Left colon (tissue), 2 donors: ENCODE measurements around the gene BCL2A1. TPM values are rescaled to one million over a fixed set of nuclear protein-coding genes. Genes with fewer than 3 reads are reported as not detected.

ENCODE experiments used
- ATAC-seq: fragments of 200-7000 bp; cut with Tn5 transposase; one replicate; pipeline ENCODE4 v1.9.1; 2020; ENCODE audit warnings: mild to moderate bottlenecking, moderate library complexity
- DNase-seq, 2 donors: peaks; one replicate each; pipeline ENCODE4 v3.0.0-alpha.2; 2020
- intact Hi-C, 2 donors: fragments of 100-400 bp; cut with DNase I in 1 of 2; cut with micrococcal nuclease in 1 of 2; formaldehyde crosslinking; loops; one replicate each; pipeline versions ENCODE4 v1.11.2 to v1.14.0; 2022; cut with DNase I, micrococcal nuclease
- total RNA-seq, 2 donors: library from RNA; stranded (reverse); fragmentation: NEBNext Ultra II Directional; extraction: Animal tissue kit (Norgen Biotek cat#: 25700); gene quantifications; one replicate each; pipeline ENCODE4 v1.2.1, GENCODE V29; 2021
- donor health status: DM: no; HTN: no; CAD: no.
- donor health status: DM: yes; HTN: yes; CAD: no.

BCL2A1 gene
- total RNA-seq, 2 donors from 2014 or later = 1.4 to 1.8 TPM

DNA sequence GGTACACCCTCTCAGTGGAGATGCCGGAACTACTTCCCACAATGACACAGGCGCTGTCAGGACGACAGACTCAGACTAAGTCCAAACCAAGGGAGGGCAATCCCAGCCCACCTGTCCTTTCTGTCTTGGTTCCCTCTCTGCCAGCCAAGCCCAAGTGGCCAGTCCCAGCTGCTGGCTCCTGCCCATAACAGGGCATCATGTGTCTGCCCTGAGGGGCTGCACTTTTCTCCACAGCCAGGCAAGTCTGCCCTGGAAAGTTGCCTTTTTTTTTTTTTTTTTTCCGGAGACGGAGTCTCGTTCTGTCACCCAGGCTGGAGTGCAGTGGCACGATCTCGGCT lies 20.0 kb upstream of the BCL2A1 start:
- DNase-seq (no peak), ATAC-seq (no peak)
- intact Hi-C loops = loop anchor here in 1 of 2 donors (5.0 kb wide), 1 partner anchor 609 kb away; no protein-coding TSS in a partner anchor

DNA sequence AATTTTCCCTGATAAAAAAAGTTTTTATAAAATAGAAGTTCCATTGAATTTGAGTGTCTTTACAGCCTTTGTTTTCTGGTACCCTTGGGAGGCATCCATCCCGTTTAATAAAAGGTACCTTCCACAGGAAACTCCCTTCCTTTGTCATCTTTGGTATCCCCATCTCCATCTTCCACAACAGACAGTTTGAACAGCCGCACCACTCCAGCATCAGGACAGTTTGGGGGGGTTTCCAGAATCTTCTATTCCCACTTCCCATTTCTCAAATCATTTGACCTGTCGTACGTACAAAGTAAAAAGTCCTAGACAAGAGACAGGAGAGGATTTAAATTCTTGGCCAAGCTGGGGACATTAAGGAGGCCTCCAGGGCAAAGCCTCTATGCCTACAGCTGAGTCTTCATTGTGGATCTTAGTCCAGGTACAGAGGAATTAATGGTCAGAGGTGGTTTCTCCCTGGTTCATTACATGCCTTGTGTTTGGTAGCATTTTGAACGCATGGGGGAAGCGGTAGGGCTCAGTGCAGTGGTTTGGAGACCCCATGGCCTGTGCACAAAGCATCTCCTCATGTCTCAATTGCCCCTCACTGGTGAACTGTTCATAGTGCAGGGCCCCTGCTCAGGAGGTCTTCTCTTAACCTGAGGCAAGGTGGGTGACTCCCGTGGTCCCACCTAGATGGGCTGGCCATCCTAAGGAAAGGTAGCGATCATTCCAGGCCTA lies 19.4 kb upstream of the BCL2A1 start:
- intact Hi-C loops = loop anchor here in 1 of 2 donors (5.0 kb wide), 1 partner anchor 608 kb away; no protein-coding TSS in a partner anchor
- no peak for ATAC-seq
- DNase-seq = no peak

GRCh38 chr15:79989682-79990081 lies 18.7 kb upstream of the BCL2A1 start:
- intact Hi-C loops = loop anchor here in 1 of 2 donors (5.0 kb wide), 1 partner anchor 607 kb away; no protein-coding TSS in a partner anchor
- ATAC-seq (no peak), DNase-seq (no peak)

DNA sequence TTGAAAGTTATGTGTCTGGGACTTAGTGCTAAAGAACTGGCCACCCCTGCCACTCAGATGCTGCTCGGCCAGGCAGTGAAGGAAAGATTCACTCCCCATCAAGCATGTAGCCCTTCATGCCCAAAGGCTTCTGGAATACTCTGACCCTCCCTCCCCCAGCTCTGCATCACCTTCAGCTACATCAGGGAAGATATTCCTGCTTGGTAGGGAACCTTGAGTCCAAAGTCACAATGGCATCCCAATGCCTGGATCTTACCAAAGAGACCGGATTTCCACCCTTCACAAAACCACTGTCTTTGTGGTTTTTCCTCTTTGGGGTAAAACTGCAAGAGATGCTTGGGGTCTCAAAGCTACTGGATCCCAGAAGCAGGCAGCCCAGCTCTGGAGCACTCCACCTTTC lies 18.2 kb upstream of the BCL2A1 start:
- intact Hi-C loops = no loop called here
- DNase-seq (no peak), ATAC-seq (no peak)

DNA sequence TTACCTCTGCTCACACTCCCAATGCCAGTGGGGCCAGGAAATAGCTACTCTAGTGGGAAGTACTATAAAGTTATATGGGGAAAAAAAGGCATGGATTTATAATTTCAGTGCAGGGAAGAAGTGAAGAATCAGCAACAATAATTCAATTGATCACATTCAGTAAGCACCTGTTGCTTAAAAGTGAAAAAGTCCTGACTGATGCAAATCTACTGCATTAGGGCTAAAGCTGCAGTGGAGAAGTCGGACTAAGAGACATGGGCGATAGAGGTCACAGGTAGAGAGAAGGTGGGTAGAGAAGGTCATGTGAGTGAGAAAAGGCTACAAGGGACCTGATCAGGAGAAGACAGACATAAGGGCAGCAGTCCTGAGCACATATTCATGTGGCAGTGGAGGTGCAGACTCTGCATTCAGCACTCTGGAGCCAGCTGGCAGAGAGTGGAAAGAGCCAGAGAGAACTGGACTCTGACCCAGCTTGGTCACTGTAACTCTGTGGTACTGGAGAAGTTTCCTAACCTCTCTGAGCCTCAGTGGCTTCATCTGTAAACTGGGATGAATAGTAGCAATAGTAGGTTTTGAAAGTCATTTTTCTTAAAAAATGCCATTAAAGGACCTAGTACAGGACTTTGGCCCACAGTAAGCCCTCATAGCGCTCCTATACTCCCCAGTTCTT lies 17.6 kb upstream of the BCL2A1 start:
- no peak for DNase-seq
- ATAC-seq = no peak
- intact Hi-C loops = no loop called here

GRCh38 chr15:79987969-79988368 lies 17.0 kb upstream of the BCL2A1 start:
- no peak for ATAC-seq
- intact Hi-C loops = no loop called here
- DNase-seq = no peak

- intact Hi-C loops = no loop called here
- ATAC-seq (peak; percentile 46), DNase-seq (no peak)
Observed at GRCh38 chr15:79987569-79987955, 16.6 kb upstream of the BCL2A1 start.

GRCh38 chr15:79981831-79982455 lies 10.9 kb upstream of the BCL2A1 start:
- ATAC-seq (no peak), DNase-seq (no peak)
- intact Hi-C loops = no loop called here

GRCh38 chr15:79978655-79979514 lies 7.9 kb upstream of the BCL2A1 start:
- ATAC-seq (no peak), DNase-seq (peak in 1 of 2 donors; percentile 10)
- intact Hi-C loops = no loop called here

- intact Hi-C loops = no loop called here
- ATAC-seq (no peak), DNase-seq (no peak)
Observed at GRCh38 chr15:79978260-79978654, 7.3 kb upstream of the BCL2A1 start.

- ATAC-seq = no peak
- intact Hi-C loops = no loop called here
- DNase-seq = no peak
Observed at GRCh38 chr15:79977431-79978054, 6.5 kb upstream of the BCL2A1 start.

DNA sequence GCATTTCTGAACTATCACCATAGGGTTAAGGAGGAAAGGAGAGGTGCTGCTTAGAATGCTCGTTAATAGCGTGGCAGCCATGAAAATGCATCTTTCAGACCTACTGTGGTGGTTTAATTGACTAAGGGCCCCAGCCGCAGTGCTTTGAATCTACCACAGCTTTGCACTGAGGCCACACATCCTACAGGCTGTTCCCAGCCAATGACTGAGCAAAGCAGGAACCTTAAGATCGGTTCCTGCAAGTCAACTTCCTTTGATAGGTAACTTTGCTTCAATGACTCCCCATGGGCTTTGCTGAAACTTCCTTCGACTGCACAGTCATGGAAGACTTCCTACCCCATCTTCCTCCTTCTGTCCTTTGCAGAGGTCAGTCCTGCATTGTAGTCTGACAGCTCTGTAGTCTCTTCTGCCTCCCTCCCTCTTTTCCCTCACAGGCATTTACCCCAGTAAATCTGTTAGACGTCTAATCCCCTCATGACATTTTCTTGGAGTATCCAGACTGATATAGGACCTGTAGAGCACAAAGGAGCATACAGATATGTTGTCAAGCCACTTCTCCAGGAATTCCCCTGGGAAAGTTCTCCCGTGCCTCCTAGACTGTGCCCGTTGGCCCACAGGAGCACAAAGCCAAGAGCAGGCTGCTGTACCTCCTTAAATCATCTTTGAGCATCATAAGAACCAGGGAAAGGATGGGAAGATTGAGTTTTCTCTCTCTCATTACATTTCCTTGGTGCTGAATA lies 2.6 kb upstream of the BCL2A1 start:
- intact Hi-C loops = no loop called here
- no peak for DNase-seq
- no peak for ATAC-seq

DNA sequence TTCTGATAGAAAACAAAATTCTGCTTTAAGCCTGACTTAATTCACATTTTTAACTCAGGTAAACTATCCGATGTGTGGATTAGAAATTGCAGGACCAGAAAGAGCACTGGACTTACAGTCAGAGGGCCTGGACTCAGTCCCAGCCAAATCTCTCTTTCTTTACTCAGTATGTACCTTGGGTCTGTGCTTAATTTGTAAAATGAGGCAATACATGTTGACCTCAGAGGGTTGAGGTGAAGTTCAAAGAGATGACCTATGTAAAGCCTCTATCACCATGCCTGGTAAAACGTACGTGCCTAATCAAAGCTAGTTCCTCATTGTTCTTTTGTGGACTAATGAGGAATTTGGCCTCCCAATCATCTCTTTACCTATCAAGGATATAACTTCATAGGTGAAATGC lies 1.9 kb upstream of the BCL2A1 start:
- ATAC-seq (no peak), DNase-seq (no peak)
- intact Hi-C loops = no loop called here

GRCh38 chr15:79970181-79970580 lies 815 bp downstream of the BCL2A1 start:
- DNase-seq (no peak), ATAC-seq (no peak)

GRCh38 chr15:79969146-79969545 lies 1.9 kb downstream of the BCL2A1 start:
- DNase-seq (no peak), ATAC-seq (no peak)
- intact Hi-C loops = no loop called here

More at GRCh38 chr15:79970181-79970580, 815 bp downstream of the BCL2A1 start:
- intact Hi-C loops = no loop called here

- intact Hi-C loops = no loop called here
- DNase-seq (no peak), ATAC-seq (no peak)
Observed at GRCh38 chr15:79967298-79968182, 3.5 kb downstream of the BCL2A1 start.

DNA sequence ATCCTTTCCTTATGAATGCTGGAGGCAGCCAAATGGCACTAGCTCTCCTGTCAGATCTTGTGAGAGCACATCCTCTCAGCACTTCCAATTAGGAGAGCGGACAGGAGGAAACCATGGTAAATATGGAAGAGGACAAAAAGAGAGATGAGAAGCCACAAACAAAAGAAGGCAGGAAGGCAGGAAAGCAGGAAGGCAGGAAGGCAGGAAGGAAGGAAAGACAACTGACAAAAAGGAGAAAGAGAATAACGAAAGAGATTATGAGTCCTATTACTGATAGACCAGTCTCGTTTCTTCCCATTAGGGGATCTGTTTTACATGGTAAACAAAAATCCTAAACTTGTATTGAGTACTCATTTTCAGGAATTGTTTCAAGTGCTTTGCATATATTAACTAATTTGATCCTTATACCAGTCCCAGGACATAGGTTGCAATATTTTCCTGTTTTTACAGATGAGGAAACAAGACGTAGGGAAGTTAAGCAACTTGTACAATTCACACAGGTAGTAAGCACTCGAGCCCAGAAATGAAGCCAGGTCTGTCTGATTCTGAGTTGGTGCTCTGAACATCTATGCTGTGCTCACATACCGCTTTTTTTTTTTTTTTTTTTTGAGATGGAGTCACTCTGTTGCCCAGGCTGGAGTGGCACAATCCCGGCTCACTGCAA lies 4.2 kb downstream of the BCL2A1 start:
- DNase-seq (no peak), ATAC-seq (no peak)
- intact Hi-C loops = no loop called here
